Osteocyte (in vitro differentiated cells): ENCODE measurements around the gene PCP2. TPM values are rescaled to one million over a fixed set of nuclear protein-coding genes. Genes with fewer than 3 reads are reported as not detected.

ENCODE experiments used
- DNase-seq: peaks from one replicate; pipeline ENCODE4 v3.0.0; 2021; ENCODE audit warnings: mixed read lengths; ENCODE audit not compliant: unreplicated experiment; ENCODE audit errors: extremely low spot score
- H3K27ac Mint-ChIP-seq: one replicate; pipeline ENCODE4 v1.8.0; 2021; ENCODE audit warnings: mild to moderate bottlenecking, mixed read lengths; ENCODE audit not compliant: unreplicated experiment
- H3K27me3 Mint-ChIP-seq: one replicate; pipeline ENCODE4 v1.8.0; 2021; ENCODE audit warnings: mixed read lengths; ENCODE audit not compliant: unreplicated experiment
- H3K36me3 Mint-ChIP-seq: one replicate; pipeline ENCODE4 v1.8.0; 2021; ENCODE audit warnings: mixed read lengths; ENCODE audit not compliant: unreplicated experiment
- H3K4me1 Mint-ChIP-seq: one replicate; pipeline ENCODE4 v1.8.0; 2021; ENCODE audit warnings: mixed read lengths; ENCODE audit not compliant: unreplicated experiment
- H3K4me3 Mint-ChIP-seq: one replicate; pipeline ENCODE4 v1.8.0; 2021; ENCODE audit warnings: mild to moderate bottlenecking, moderate library complexity, mixed read lengths; ENCODE audit not compliant: unreplicated experiment
- H3K9me3 Mint-ChIP-seq: one replicate; pipeline ENCODE4 v1.8.0; 2021; ENCODE audit warnings: mixed read lengths; ENCODE audit not compliant: unreplicated experiment
- total RNA-seq: library from RNA; stranded (reverse); gene quantifications from 2 replicates; pipeline ENCODE4 v1.2.1, GENCODE V29; 2021
- TF ChIP-seq, protein P1 (sequence below): fragments of 200-600 bp; sonication (generic); IDR thresholded peaks from 2 replicates; pipeline ENCODE4 v1.5.0; 2021; ENCODE audit warnings: antibody characterized with exemption, mild to moderate bottlenecking, moderate library complexity

The PCP2 gene
- total RNA-seq, 1 donor from 2014 or later = not detected

DNA sequence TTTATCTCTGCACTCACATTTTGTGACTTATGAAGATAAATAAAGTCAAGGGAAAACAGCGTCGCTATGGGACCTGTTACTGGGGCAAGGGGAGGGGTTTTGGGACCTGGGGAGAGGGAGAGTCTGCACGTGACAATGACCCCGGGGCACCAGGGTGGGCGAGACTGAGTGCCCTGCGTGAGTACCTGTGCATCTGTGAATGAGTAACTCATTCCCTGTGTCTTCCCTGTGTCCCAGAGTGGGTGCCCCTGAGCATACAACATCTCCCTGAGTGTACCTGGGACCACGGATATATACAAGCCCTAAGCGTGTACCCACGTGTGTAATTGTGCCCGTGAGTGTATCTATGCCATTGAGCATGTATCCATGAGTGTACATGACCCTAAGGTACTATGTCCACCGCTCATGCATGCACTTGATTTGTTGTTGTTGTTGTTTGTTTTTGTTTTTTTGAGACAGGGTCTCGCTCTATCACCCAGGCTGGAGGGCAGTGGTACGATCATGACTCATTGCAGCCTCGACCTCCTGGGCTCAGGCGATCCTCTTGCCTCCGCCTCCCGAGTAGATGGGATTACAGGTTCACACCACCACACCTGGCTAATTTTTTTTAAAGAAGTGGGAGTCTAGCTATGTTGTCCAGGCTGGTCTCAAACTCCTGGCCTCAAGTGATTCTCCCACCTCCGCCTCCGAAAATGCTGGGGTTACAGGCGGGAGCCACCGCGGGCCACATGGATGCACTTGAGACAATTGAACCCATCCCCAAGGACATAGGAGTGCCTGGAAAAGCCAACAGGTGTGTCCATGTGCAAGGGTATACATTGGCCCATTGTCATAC lies 46.5 kb upstream of the PCP2 start:
- Mint-ChIP-seq H3K27ac (no peak overlapping the region), H3K9me3 (no peaks in the 10 kb centered on the region), H3K4me1 (peaks cover 6% of the 10 kb centered on the region), H3K27me3 (peaks cover 15% of the 10 kb centered on the region), H3K36me3 (peaks cover 8% of the 10 kb centered on the region), H3K4me3 (peak overlapping the region; percentile 86)
- DNase-seq = no peak
- TF ChIP-seq, protein P1, sequence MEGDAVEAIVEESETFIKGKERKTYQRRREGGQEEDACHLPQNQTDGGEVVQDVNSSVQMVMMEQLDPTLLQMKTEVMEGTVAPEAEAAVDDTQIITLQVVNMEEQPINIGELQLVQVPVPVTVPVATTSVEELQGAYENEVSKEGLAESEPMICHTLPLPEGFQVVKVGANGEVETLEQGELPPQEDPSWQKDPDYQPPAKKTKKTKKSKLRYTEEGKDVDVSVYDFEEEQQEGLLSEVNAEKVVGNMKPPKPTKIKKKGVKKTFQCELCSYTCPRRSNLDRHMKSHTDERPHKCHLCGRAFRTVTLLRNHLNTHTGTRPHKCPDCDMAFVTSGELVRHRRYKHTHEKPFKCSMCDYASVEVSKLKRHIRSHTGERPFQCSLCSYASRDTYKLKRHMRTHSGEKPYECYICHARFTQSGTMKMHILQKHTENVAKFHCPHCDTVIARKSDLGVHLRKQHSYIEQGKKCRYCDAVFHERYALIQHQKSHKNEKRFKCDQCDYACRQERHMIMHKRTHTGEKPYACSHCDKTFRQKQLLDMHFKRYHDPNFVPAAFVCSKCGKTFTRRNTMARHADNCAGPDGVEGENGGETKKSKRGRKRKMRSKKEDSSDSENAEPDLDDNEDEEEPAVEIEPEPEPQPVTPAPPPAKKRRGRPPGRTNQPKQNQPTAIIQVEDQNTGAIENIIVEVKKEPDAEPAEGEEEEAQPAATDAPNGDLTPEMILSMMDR = no peak

DNA sequence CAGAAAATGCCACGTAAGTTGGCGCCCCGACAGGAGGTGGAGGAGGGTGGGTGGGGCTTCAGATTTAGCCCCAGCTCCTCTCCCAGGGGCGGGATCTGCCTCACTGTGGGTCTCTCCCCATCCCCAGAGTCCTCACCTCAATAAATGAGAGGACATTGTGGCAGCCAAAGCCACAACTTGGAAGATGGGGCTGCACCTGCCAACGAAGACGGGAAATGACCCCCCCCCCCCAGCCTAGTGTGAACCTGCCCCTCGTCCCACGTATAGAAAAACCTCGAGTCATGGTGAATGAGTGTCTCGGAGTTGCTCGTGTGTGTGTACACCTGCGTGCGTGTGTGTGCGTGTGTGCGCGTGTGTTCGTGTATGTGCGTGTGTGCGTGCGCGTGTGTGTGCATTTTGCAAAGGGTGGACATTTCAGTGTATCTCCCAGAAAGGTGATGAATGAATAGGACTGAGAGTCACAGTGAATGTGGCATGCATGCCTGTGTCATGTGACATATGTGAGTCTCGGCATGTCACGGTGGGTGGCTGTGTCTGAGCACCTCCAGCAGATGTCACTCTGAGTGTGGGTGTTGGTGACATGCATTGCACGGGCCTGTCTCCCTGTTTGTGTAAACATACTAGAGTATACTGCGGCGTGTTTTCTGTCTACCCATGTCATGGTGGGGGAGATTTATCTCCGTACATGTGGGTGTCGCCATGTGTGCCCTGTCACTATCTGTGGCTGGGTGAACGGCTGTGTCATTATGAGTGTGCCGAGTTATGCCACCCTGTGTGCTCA lies 45.6 kb upstream of the PCP2 start:
- H3K4me3 Mint-ChIP-seq = no peak overlapping the region
- no peaks in the 10 kb centered on the region for H3K9me3 Mint-ChIP-seq
- H3K4me1 Mint-ChIP-seq = peaks cover 6% of the 10 kb centered on the region
- H3K27me3 Mint-ChIP-seq = peaks cover 15% of the 10 kb centered on the region
- peaks cover 8% of the 10 kb centered on the region for H3K36me3 Mint-ChIP-seq
- H3K27ac Mint-ChIP-seq = no peak overlapping the region
- DNase-seq = no peak
- TF ChIP-seq, protein P1 = no peak

DNA sequence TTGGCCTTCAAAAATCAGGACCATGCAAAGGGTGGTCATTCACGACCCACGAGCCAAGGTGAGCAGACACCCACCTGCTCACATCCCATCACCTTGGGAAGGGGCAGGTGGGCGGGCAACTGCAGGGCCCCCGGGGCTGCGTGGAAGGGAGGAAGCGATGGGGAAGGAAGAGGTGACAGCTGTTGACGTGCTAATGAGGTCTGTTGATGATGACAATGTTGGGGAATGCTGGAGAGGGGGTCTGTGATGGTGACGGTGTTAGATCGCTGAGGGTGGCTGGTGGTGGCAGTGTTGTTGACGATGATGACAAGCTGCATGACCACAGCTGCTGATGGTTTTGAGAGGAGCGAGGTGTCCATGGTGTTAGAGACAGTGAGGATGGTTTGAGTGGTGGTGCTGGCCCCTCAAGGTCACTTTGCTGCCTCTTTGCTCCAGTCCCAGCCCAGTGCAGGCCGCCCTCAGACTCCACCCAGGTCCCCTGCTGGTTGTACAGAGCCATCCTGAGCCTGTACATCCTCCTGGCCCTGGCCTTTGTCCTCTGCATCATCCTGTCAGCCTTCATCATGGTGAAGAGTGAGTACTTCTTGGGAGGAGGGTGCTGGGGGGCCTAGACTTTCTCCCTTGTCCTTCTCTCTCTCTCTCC lies 44.3 kb upstream of the PCP2 start:
- Mint-ChIP-seq H3K4me3 (no peak overlapping the region), H3K4me1 (peaks cover 6% of the 10 kb centered on the region), H3K36me3 (peaks cover 4% of the 10 kb centered on the region), H3K9me3 (no peaks in the 10 kb centered on the region), H3K27me3 (peaks cover 15% of the 10 kb centered on the region), H3K27ac (no peak overlapping the region)
- DNase-seq = no peak
- TF ChIP-seq, protein P1 = no peak

DNA sequence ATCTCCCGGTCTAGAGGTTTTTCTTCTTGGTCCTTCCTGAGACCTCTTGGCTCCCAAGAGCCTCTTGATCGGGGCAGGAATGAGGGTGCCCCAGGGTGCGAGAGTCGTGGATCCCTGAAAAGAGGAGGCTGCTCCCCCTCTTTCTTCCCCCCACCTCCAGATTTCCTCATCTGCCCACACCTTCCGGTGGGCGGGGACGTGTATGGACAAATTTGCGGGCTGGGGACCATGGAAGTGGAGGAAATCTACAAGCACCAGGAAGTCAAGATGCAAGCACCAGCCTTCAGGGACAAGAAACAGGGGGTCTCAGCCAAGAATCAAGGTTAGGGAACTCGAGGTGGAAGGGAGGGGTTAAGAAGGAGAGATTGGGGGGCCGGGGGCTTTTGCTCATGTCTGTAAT lies 43.3 kb upstream of the PCP2 start, which contains the start of gene MCEMP1:
TSS of gene MCEMP1 (plus strand) at position 237 of the 400 bp plus-strand sequence. CDS start at position 268, 31 bp downstream.
- peaks cover 5% of the 10 kb centered on the region for H3K4me1 Mint-ChIP-seq
- no peaks in the 10 kb centered on the region for H3K9me3 Mint-ChIP-seq
- no peak within 1 kb of the TSS for H3K27ac Mint-ChIP-seq
- TF ChIP-seq, protein P1 = no peak
- H3K4me3 Mint-ChIP-seq = no peak within 1 kb of the TSS
- no peaks in the 10 kb centered on the region for H3K36me3 Mint-ChIP-seq
- DNase-seq = no peak
- peaks cover 17% of the 10 kb centered on the region for H3K27me3 Mint-ChIP-seq
